GM19455 (cell line): ENCODE measurements around the gene ZNF547.
A peak's percentile ranks its signal among the peaks of the same experiment; 100 is the strongest.

Source experiments
- ATAC-seq: cut with Tn5 transposase; IDR thresholded peaks from one replicate; pipeline ENCODE4 v1.9.1; 2021; ENCODE audit not compliant: unreplicated experiment

Gene ZNF547

GRCh38 chr19:57362997-57363687 lies at the start of gene ZNF547, which contains the start of gene TRAPPC2B:
Gene ZNF547, plus strand, starts transcription at chr19:57363551. Its CDS starts 5,005 bp downstream, at chr19:57368556.
Gene TRAPPC2B, plus strand, starts transcription at chr19:57363551. Its CDS starts 1,283 bp downstream, at chr19:57364834.
- peak; percentile 91 for ATAC-seq

DNA sequence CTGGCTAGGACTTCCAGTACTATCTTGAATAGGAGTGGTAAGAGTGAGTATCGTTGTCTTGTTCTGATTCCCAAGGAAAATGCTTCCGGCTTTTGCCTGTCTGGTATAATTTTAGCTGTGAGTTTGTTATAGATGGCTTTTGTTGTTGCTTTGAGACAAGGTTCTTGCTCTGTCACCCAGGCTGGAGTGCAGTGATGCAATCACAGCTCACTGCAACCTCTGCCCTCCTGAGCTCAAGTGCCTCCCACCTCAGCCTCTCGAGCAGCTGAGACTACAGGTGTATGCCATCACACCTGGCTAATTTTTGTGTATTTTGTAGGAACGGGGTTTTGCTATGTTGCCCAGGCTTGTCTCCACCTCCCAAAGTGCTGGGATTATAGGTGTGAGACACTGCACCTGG lies 49.2 kb upstream of the ZNF547 start:
- no peak for ATAC-seq

- no peak for ATAC-seq
Observed at GRCh38 chr19:57317503-57317902, 45.8 kb upstream of the ZNF547 start.

DNA sequence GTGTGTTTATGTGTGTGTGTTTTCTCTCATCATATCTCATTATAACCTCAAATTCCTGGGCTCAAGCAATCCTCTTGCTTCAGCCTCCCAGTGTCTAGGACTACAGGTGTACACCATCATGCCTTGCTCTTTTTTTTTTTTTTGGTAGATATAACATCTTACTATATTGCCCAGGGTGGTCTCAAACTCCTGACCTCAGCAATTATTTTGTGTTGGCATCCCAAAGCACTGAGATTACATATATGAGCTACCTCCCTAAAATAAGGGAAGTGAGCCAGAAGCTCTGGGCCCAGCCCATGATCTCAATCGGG lies 43.5 kb upstream of the ZNF547 start:
- ATAC-seq, result no peak

GRCh38 chr19:57320180-57321084 lies 42.9 kb upstream of the ZNF547 start, which contains the start of gene ZNF543:
Gene ZNF543, plus strand, starts transcription at chr19:57320472. Its CDS starts 382 bp downstream, at chr19:57320854.
- ATAC-seq, result peak; percentile 93

DNA sequence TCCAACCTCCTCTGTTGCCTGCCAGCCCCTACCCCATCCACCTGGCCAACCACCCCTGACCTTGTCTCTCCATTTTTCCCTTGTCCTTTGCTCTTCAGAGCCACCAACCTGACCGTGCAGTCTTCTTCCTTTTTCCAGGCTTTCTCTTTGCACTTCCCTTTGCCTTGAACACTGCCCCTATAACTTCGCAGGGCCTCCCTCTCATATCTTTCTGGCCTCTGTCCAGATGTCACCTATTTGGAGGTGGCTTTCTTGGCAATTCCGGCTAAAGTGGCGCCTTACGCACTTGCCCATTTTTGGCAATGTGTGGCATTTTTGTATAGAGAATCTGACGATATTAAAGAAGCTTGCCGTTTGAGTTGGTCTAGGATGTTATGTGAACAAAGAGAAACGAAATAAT lies 42.2 kb upstream of the ZNF547 start:
- no peak for ATAC-seq

GRCh38 chr19:57321751-57322150 lies 41.6 kb upstream of the ZNF547 start:
- ATAC-seq, result no peak

DNA sequence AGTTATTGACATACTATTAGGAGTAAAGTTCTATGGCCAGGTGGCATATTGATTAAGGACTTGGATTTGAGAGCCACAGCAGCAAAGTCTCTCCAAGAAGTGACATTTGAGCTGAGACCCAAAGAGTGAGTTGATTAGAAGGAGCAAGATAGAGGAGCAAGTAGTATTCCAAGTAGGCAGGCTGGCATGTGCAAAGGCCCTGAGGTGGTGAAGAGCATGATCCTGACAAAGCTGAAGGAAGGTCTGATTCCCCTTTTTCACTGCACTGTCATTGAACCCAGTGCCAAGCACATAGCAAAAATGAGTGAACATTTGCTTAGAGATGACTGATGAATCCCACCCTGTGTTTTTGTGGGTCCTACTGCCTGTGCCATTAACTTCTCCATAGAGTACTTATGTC lies 38.4 kb upstream of the ZNF547 start:
- ATAC-seq, result no peak

- no peak for ATAC-seq
Observed at GRCh38 chr19:57327993-57328392, 35.4 kb upstream of the ZNF547 start.

DNA sequence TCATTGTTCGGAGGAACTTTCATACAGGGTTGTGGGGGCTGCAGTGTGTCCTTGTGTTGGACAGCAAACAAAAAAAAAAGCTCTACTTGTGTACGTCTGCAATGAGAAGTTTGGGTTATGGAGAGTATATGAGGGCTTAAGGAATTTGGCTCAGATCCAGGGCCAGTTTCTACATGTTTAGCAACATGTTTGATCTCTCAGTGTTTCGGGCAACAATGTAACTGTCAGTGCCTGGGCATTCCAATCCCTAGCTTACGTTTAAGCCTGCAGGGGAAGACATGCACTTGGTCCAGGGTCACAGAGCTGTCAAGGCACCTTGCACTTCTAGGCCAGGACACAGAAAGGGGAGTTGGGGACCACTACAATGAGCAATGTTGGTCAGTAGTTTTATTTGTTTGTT lies 29.2 kb upstream of the ZNF547 start:
- no peak for ATAC-seq

GRCh38 chr19:57338877-57339276 lies 24.5 kb upstream of the ZNF547 start:
- no peak for ATAC-seq

GRCh38 chr19:57342582-57342981 lies 20.8 kb upstream of the ZNF547 start:
- no peak for ATAC-seq

DNA sequence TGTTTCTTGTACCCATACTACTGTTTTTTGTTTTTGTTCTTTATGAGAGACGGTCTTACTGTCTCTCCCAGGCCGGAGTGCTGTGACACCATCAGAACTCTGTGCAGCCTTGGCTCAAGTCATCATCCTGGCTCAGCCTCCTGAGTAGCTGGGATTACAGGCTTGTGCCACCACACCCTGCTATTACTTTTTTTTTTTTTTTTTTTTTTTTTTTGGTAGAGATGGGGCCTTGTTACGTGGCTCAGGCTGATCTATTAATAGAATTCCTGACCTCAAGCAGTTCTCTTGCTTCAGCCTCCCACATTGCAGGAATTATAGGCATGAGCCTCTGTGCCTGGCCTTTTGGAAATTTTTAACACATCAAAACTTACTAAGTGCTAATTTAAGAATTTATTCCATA lies 15.2 kb upstream of the ZNF547 start:
- ATAC-seq, result no peak

- ATAC-seq, result peak; percentile 98
Observed at GRCh38 chr19:57350877-57351805, 12.2 kb upstream of the ZNF547 start, which contains the start of gene ZNF304. Gene ZNF304, plus strand, starts transcription at chr19:57351271. Its CDS starts 394 bp downstream, at chr19:57351665.

DNA sequence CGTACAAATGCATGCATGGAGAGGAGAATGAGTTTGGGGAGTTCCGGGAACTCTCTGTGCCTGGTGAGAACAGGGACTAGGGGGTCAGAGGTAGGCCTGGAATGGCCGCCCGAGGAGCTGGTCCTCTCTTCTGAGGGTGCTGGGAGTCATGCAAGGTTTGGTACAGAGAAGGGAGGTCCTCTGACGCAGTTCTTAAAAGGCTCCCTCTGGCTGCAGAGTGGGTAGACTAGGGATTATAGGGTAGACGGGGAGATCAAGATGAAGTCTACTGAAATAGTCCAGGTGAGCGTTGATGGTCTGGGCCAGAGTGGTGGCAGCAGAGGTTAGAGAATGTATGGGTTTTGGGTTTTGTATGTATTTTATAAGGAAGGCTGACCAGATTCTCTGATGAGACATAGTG lies 11.5 kb upstream of the ZNF547 start:
- ATAC-seq, result no peak

DNA sequence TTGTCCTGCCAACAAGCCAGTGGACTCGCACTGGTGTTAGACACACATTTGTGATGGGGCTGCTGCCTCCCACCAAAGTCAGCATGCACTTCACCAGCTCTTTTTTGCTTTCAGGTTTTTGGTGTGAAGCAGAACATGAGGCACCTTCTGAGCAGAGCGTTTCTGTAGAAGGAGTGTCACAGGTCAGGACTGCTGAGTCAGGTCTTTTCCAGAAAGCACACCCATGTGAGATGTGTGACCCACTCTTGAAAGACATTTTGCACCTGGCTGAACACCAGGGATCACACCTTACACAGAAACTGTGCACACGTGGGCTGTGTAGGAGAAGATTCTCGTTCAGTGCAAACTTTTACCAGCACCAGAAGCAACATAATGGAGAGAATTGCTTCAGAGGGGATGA lies 7.4 kb upstream of the ZNF547 start:
- ATAC-seq, result no peak

- ATAC-seq, result no peak
Observed at GRCh38 chr19:57357406-57357805, 5.9 kb upstream of the ZNF547 start.

- no peak for ATAC-seq
Observed at GRCh38 chr19:57359300-57359699, 4.1 kb upstream of the ZNF547 start.

DNA sequence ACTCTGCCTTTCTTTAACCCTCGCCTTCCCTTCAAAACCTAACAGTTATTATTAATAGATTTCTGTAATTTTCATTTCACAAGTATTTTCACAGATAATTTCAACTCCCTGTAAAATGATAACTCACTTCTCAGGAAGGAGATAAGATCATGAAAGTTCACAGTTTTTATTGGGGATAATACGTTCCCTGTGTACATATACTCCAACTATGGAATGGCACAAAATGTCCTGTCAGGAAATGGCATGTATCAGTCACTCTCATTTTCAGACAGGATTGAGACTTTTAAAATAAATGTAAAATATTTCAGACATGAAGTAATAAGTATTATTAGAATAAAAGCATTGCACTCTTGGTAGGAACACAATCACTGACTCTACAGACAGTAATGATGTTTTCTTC lies 932 bp upstream of the ZNF547 start:
- no peak for ATAC-seq

DNA sequence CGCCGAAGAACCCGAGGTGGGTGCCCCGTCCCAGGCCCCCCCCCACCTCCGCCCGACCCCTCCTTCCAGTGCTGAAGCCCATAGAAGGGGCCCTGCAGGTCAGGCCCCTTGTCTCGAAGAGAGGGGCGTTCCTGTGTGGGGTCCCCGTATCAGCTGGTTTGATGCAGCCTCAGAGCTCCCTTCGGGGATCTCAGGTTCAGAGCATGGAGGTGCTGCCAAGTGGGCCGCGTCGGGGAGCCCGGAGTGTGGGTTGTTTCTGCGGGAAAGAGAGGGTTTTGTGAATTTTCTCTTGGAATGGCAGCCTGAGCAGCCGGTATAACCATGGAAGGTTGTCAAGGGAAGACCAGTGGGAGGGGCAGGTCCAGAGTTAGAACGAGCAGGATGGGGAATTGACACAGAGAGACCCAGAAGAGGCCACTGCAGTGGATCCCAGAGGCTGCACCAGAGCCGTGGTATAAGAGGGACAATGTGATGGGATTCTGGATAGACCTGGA lies 384 bp downstream of the ZNF547 start:
- peak; percentile 5 for ATAC-seq

GRCh38 chr19:57366776-57367175 lies 3.4 kb downstream of the ZNF547 start:
- ATAC-seq, result no peak
